Hematopoietic multipotent progenitor cell (in vitro differentiated cells): ENCODE measurements around the gene NFATC1. TPM values are rescaled to one million over a fixed set of nuclear protein-coding genes. Genes with fewer than 3 reads are reported as not detected.
A peak's percentile ranks its signal among the peaks of the same experiment; 100 is the strongest.

Experiments
- DNase-seq, 3 donors: peaks; one replicate each; pipeline ENCODE4 v3.0.0-alpha.2; 2011 to 2015; ENCODE audit warnings: low read depth in 2 of 3, low spot score in 2 of 3
- total RNA-seq: library from RNA; depleted of rRNA; stranded (reverse); fragments of >200 nt; gene quantifications from one replicate; pipeline ENCODE4 v1.2.3, GENCODE V29; 2012

The NFATC1 gene
- total RNA-seq, 1 donor = 49.3 TPM

GRCh38 chr18:79436556-79437275 lies 41.0 kb downstream of the NFATC1 start:
- no peak for DNase-seq

- DNase-seq = no peak
Measured at GRCh38 chr18:79438089-79438897, 42.6 kb downstream of the NFATC1 start.

- peak in 1 of 3 donors; percentile 19 for DNase-seq
Measured at GRCh38 chr18:79438898-79439627, 43.3 kb downstream of the NFATC1 start.

GRCh38 chr18:79439628-79440023 lies 43.9 kb downstream of the NFATC1 start:
- DNase-seq = no peak

- no peak for DNase-seq
Measured at GRCh38 chr18:79440316-79441110, 44.8 kb downstream of the NFATC1 start.

GRCh38 chr18:79441420-79441819 lies 45.7 kb downstream of the NFATC1 start:
- DNase-seq = no peak

- DNase-seq = no peak
Measured at GRCh38 chr18:79442508-79443221, 46.9 kb downstream of the NFATC1 start.

- no peak for DNase-seq
Measured at GRCh38 chr18:79445221-79445620, 49.5 kb downstream of the NFATC1 start.

- DNase-seq = no peak
Measured at GRCh38 chr18:79445696-79446561, 50.2 kb downstream of the NFATC1 start.

GRCh38 chr18:79446931-79447330 lies 51.2 kb downstream of the NFATC1 start:
- DNase-seq = no peak

GRCh38 chr18:79447703-79448367 lies 52.1 kb downstream of the NFATC1 start:
- DNase-seq = no peak

- DNase-seq = no peak
Measured at GRCh38 chr18:79448621-79449020, 52.9 kb downstream of the NFATC1 start.

GRCh38 chr18:79449551-79450288 lies 54.0 kb downstream of the NFATC1 start:
- no peak for DNase-seq

GRCh38 chr18:79450289-79451080 lies 54.8 kb downstream of the NFATC1 start:
- DNase-seq = no peak

GRCh38 chr18:79451237-79452125 lies 55.8 kb downstream of the NFATC1 start:
- no peak for DNase-seq
